CD4-positive, alpha-beta T cell treated with Interleukin-2 at 100 ng/mL for 4 hours (primary cell): ENCODE data around the gene CASP6.
A peak's percentile ranks its signal among the peaks of the same experiment; 100 is the strongest.

ENCODE experiments used
- DNase-seq: peaks from one replicate; pipeline ENCODE4 v3.0.0-alpha.2; 2020; ENCODE audit warnings: low spot score

CASP6 gene

GRCh38 chr4:109702950-109703663 lies at the start of gene CASP6:
CASP6 (minus strand) TSS chr4:109703445; CDS start chr4:109703395, 50 bp downstream.
- DNase-seq: peak; percentile 77

GRCh38 chr4:109752525-109752924 lies 49.3 kb upstream of the CASP6 start:
- no peak for DNase-seq

- DNase-seq: no peak
These were observed 48.6 kb upstream of the CASP6 start for GRCh38 chr4:109751852-109752251.

GRCh38 chr4:109750652-109751244 lies 47.5 kb upstream of the CASP6 start:
- no peak for DNase-seq

GRCh38 chr4:109749388-109750082 lies 46.3 kb upstream of the CASP6 start:
- DNase-seq: no peak

GRCh38 chr4:109748114-109748513 lies 44.9 kb upstream of the CASP6 start:
- no peak for DNase-seq

GRCh38 chr4:109746728-109747127 lies 43.5 kb upstream of the CASP6 start:
- no peak for DNase-seq

- no peak for DNase-seq
These were observed 42.6 kb upstream of the CASP6 start for GRCh38 chr4:109745830-109746229.

GRCh38 chr4:109739547-109739946 lies 36.3 kb upstream of the CASP6 start:
- DNase-seq: no peak

GRCh38 chr4:109738104-109738872 lies 35.0 kb upstream of the CASP6 start:
- no peak for DNase-seq

GRCh38 chr4:109735566-109736365 lies 32.5 kb upstream of the CASP6 start:
- no peak for DNase-seq

GRCh38 chr4:109733728-109734127 lies 30.5 kb upstream of the CASP6 start:
- no peak for DNase-seq

GRCh38 chr4:109730619-109731545 lies 27.6 kb upstream of the CASP6 start:
- no peak for DNase-seq

GRCh38 chr4:109729718-109730618 lies 26.7 kb upstream of the CASP6 start, which contains the start of gene PLA2G12A:
PLA2G12A (minus strand) TSS chr4:109730070; CDS start chr4:109729809, 261 bp downstream.
- peak; percentile 80 for DNase-seq

GRCh38 chr4:109729117-109729717 lies 26.0 kb upstream of the CASP6 start:
- no peak for DNase-seq

- no peak for DNase-seq
These were observed 25.1 kb upstream of the CASP6 start for GRCh38 chr4:109728385-109728784.

GRCh38 chr4:109723110-109723509 lies 19.9 kb upstream of the CASP6 start:
- DNase-seq: no peak

GRCh38 chr4:109722357-109722756 lies 19.1 kb upstream of the CASP6 start:
- DNase-seq: no peak

GRCh38 chr4:109721033-109721432 lies 17.8 kb upstream of the CASP6 start:
- DNase-seq: no peak
